ENCODE measurements around the gene OCSTAMP.
A peak's percentile ranks its signal among the peaks of the same experiment; 100 is the strongest.

The OCSTAMP gene

GRCh38 chr20:46568570-46569129, 18.2 kb upstream of the OCSTAMP start:
- TF ChIP-seq CTCF (IDR thresholded peaks at IDR 0.05; ENCODE audit: low read depth, low read length, missing control alignments): no peak
- H3K4me3 ChIP-seq (replicated peaks; ENCODE audit: low read depth, low read length): no peak overlapping the region
- peak; percentile 24 for DNase-seq (ENCODE audit: extremely low read depth, low read depth)

DNA sequence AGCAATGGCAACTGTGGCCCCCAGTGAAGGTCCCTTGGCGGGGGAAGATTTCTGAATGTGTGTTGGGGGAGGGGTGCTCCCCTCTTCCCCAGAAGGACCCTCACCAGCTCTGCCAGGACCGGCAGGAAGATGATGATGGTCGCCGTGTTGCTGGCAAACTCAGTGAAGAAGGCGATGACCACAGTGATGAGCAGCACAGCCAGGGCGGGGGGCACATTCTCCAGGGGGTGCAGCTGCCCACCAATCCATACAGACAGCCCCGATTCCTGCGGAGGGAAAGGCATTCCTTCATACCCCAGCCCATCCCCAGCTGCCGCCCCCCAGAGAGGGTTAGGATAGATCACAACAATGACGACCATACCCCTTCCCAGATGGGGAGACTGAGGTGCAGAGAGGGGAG, 15.7 kb upstream of the OCSTAMP start:
- no peak for TF ChIP-seq CTCF (IDR thresholded peaks at IDR 0.05; ENCODE audit: low read depth, low read length, missing control alignments)
- no peak for DNase-seq (ENCODE audit: extremely low read depth, low read depth)
- H3K4me3 ChIP-seq (replicated peaks; ENCODE audit: low read depth, low read length): no peak overlapping the region

- no peak for DNase-seq (ENCODE audit: extremely low read depth, low read depth)
- TF ChIP-seq CTCF (IDR thresholded peaks at IDR 0.05; ENCODE audit: low read depth, low read length, missing control alignments): no peak
- no peak overlapping the region for H3K4me3 ChIP-seq (replicated peaks; ENCODE audit: low read depth, low read length)
Measured at GRCh38 chr20:46564241-46564957, 13.9 kb upstream of the OCSTAMP start.

DNA sequence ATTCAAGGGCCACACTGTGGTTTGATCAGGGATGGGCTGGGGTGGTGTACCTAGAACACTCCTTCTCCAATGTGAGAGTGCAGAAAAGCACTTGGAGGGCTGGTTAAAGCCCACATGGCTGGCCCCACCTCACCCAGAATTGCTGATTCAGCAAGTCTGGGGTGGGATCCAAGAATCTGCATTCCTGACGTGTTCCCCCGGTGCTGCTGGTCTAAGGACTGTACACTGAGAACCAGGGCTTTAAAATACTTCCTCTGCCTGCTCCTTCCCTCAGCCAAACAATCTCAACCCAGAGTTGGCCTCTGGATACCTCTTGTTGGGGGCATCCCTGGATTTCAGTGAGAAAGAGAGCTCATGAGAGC, 13.4 kb upstream of the OCSTAMP start:
- H3K4me3 ChIP-seq (replicated peaks; ENCODE audit: low read depth, low read length): no peak overlapping the region
- no peak for DNase-seq (ENCODE audit: extremely low read depth, low read depth)
- TF ChIP-seq CTCF (IDR thresholded peaks at IDR 0.05; ENCODE audit: low read depth, low read length, missing control alignments): no peak

DNA sequence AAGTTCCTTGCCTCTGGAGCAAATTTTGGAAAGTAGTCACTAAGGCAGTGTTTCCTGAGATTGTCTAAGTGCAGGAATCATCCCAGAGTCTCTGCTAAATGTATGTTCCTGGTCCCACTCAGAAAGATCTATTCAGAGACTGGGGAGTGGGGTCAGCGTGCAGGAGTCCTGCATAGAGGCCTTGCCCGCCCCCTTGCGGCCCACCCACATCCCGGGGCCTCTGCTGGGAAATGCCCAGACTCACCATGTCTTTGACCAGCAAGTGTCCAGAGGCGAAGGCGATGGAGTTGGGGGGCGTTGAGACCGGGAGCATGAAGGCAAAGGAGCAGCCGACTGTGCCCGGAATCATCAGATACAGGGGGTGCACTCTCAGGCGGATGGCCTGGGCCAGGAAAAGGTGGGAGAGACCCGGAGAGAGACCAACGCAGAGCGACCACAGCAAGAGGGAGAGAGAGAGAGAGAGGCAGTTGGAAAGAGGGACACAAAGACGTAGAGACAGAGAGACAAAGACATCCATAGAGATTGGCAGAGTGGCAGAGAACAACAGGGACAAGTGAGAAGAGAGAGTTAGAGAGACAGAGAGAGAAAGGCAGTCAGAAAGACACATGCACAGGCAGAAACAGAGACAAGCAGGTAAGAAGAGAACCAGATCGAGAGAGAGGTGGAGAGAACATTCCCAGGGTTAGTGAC, 12.9 kb upstream of the OCSTAMP start:
- H3K4me3 ChIP-seq (replicated peaks; ENCODE audit: low read depth, low read length): no peak overlapping the region
- DNase-seq (ENCODE audit: extremely low read depth, low read depth): no peak
- no peak for TF ChIP-seq CTCF (IDR thresholded peaks at IDR 0.05; ENCODE audit: low read depth, low read length, missing control alignments)

- DNase-seq (ENCODE audit: extremely low read depth, low read depth): peak; percentile 42
- H3K4me3 ChIP-seq (replicated peaks; ENCODE audit: low read depth, low read length): no peak overlapping the region
- peak; percentile 86 for TF ChIP-seq CTCF (IDR thresholded peaks at IDR 0.05; ENCODE audit: low read depth, low read length, missing control alignments)
Measured at GRCh38 chr20:46562373-46563169, 12.1 kb upstream of the OCSTAMP start.

Measured in HFF-Myc (cell line).